BE2C (cell line): ENCODE measurements around the gene BBC3.

Source experiments
- DNase-seq: peaks from one replicate; pipeline ENCODE4 v3.0.0-alpha.2; 2020
- H3K27me3 ChIP-seq: fragments of 250-450 bp; sonication (Bioruptor Pico); 2 replicates; pipeline ENCODE4 v1.5.1; 2020; ENCODE audit warnings: mild to moderate bottlenecking
- H3K36me3 ChIP-seq: fragments of 250-450 bp; sonication (Bioruptor Pico); 2 replicates; pipeline ENCODE4 v1.5.1; 2020; ENCODE audit warnings: mild to moderate bottlenecking
- H3K4me1 ChIP-seq: fragments of 250-450 bp; sonication (Bioruptor Pico); 2 replicates; pipeline ENCODE4 v1.5.1; 2020
- H3K4me3 ChIP-seq: 2 replicates; pipeline ENCODE4 v1.5.1; 2011; ENCODE audit warnings: low read depth, low read length
- H3K9me3 ChIP-seq: fragments of 250-450 bp; sonication (Bioruptor Pico); 2 replicates; pipeline ENCODE4 v1.5.1; 2020
- CTCF ChIP-seq: IDR thresholded peaks from 2 replicates; pipeline ENCODE4 v1.5.1; 2012; ENCODE audit warnings: mild to moderate bottlenecking, low read depth, low read length

The BBC3 gene

GRCh38 chr19:47188507-47189033, 42.4 kb downstream of the BBC3 start:
- no peaks in the 10 kb centered on the region for H3K27me3 ChIP-seq
- peaks cover 21% of the 10 kb centered on the region for H3K4me1 ChIP-seq
- no peaks in the 10 kb centered on the region for H3K9me3 ChIP-seq
- no peak for DNase-seq
- H3K36me3 ChIP-seq = peaks cover 51% of the 10 kb centered on the region
- TF ChIP-seq CTCF = no peak
- no peak overlapping the region for H3K4me3 ChIP-seq

- TF ChIP-seq CTCF = no peak
- peaks cover 58% of the 10 kb centered on the region for H3K36me3 ChIP-seq
- no peak for DNase-seq
Measured at GRCh38 chr19:47187797-47188196, 43.2 kb downstream of the BBC3 start.

GRCh38 chr19:47187335-47187655, 43.7 kb downstream of the BBC3 start:
- DNase-seq = no peak
- no peaks in the 10 kb centered on the region for H3K27me3 ChIP-seq
- no peak overlapping the region for H3K4me3 ChIP-seq
- H3K9me3 ChIP-seq = no peaks in the 10 kb centered on the region
- H3K4me1 ChIP-seq = peaks cover 21% of the 10 kb centered on the region
- peaks cover 63% of the 10 kb centered on the region for H3K36me3 ChIP-seq
- no peak for TF ChIP-seq CTCF

More at GRCh38 chr19:47187797-47188196, 43.2 kb downstream of the BBC3 start:
- H3K9me3 ChIP-seq = no peaks in the 10 kb centered on the region
- no peaks in the 10 kb centered on the region for H3K27me3 ChIP-seq
- peaks cover 21% of the 10 kb centered on the region for H3K4me1 ChIP-seq
- no peak overlapping the region for H3K4me3 ChIP-seq

GRCh38 chr19:47186446-47187334, 44.3 kb downstream of the BBC3 start:
- no peak for TF ChIP-seq CTCF
- Histone ChIP-seq H3K27me3 (no peaks in the 10 kb centered on the region), H3K36me3 (peaks cover 67% of the 10 kb centered on the region), H3K4me3 (no peak overlapping the region), H3K9me3 (no peaks in the 10 kb centered on the region), H3K4me1 (peaks cover 21% of the 10 kb centered on the region)
- DNase-seq = no peak

- Histone ChIP-seq H3K4me1 (peaks cover 7% of the 10 kb centered on the region), H3K27me3 (no peaks in the 10 kb centered on the region), H3K36me3 (peaks cover 66% of the 10 kb centered on the region), H3K9me3 (no peaks in the 10 kb centered on the region), H3K4me3 (no peak overlapping the region)
- DNase-seq = no peak
- TF ChIP-seq CTCF = no peak
Measured at GRCh38 chr19:47183601-47184000, 47.4 kb downstream of the BBC3 start.

GRCh38 chr19:47179653-47180310, 51.2 kb downstream of the BBC3 start:
- no peak overlapping the region for H3K4me3 ChIP-seq
- no peak for TF ChIP-seq CTCF
- H3K27me3 ChIP-seq = no peaks in the 10 kb centered on the region
- DNase-seq = no peak
- no peaks in the 10 kb centered on the region for H3K4me1 ChIP-seq
- peaks cover 71% of the 10 kb centered on the region for H3K36me3 ChIP-seq
- H3K9me3 ChIP-seq = no peaks in the 10 kb centered on the region
